ENCODE results near the gene USP49.
A peak's percentile ranks its signal among the peaks of the same experiment; 100 is the strongest.

USP49 gene

GRCh38 chr6:41874741-41875140, 20.4 kb downstream of the USP49 start:
- H3K4me3 ChIP-seq (replicated peaks; ENCODE audit: low read depth, low read length): no peak overlapping the region

GRCh38 chr6:41872147-41872546, 23.0 kb downstream of the USP49 start:
- no peak for TF ChIP-seq CTCF (IDR thresholded peaks at IDR 0.05; ENCODE audit: low read length, missing control alignments)
- no peak overlapping the region for H3K4me3 ChIP-seq (replicated peaks; ENCODE audit: low read depth, low read length)
- no peak for DNase-seq (ENCODE audit: low read depth)

More at GRCh38 chr6:41874741-41875140, 20.4 kb downstream of the USP49 start:
- no peak for DNase-seq (ENCODE audit: low read depth)
- no peak for TF ChIP-seq CTCF (IDR thresholded peaks at IDR 0.05; ENCODE audit: low read length, missing control alignments)

DNA sequence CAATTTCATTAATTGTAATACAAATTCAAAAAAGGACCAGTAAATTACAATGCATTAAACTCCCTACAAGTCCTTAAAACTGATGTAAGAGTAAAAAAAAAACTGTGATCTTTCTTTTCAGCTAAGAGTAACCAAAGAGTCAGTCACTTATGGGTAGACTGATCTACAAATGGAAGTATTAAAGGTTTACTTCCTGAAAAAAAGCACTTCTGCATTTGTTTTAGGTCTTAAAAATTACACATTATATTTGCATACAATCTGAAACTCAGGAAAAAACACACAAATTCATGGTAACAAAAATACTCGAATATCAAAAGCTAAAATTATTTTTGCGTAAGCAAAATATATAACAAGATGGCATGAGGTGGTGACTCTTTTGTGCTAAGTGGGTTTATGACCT, 23.5 kb downstream of the USP49 start:
- no peak overlapping the region for H3K4me3 ChIP-seq (replicated peaks; ENCODE audit: low read depth, low read length)
- TF ChIP-seq CTCF (IDR thresholded peaks at IDR 0.05; ENCODE audit: low read length, missing control alignments): no peak
- DNase-seq (ENCODE audit: low read depth): no peak

- DNase-seq (ENCODE audit: low read depth): no peak
- H3K4me3 ChIP-seq (replicated peaks; ENCODE audit: low read depth, low read length): no peak overlapping the region
- TF ChIP-seq CTCF (IDR thresholded peaks at IDR 0.05; ENCODE audit: low read length, missing control alignments): no peak
Observed at GRCh38 chr6:41859356-41859755, 35.8 kb downstream of the USP49 start.

DNA sequence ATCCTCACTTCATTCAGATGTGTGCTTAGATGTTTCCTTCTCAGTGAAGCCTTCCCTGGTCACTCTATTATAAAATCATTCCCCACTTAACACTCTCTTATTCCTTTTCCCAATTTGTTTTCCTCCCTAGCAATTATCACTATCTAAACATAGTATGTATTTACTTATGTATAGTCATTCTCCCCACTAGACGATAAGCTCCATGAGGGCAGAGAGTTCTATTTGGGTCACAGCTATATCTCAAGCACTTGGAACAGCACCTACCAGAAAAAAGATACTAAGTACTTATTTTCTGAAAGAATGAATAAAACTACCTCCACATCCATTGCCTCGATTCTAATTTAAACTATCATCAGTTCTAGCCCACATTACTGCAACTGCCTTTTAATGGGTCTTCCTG, 36.5 kb downstream of the USP49 start:
- H3K4me3 ChIP-seq (replicated peaks; ENCODE audit: low read depth, low read length): no peak overlapping the region
- no peak for TF ChIP-seq CTCF (IDR thresholded peaks at IDR 0.05; ENCODE audit: low read length, missing control alignments)
- DNase-seq (ENCODE audit: low read depth): no peak

DNA sequence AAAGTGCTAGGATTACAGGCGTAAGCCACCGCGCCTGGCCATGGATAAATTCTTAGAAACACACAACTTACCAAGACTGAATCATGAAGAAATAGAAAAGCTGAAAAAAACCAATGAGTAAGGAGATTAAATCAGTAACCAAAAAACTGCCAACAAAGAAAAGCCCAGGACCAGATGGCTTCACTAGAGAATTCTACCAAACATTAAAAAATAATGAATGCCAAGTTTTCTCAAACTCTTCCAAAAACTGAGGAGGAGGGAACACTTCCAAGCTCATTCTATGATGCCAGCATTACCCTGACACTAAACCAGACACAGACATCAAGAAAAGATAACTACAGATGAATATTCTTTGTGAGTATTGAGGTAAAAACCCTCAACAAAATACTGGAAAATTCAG, 44.3 kb downstream of the USP49 start:
- DNase-seq (ENCODE audit: low read depth): no peak
- H3K4me3 ChIP-seq (replicated peaks; ENCODE audit: low read depth, low read length): no peak overlapping the region
- no peak for TF ChIP-seq CTCF (IDR thresholded peaks at IDR 0.05; ENCODE audit: low read length, missing control alignments)

- DNase-seq (ENCODE audit: low read depth): peak; percentile 99
- TF ChIP-seq CTCF (IDR thresholded peaks at IDR 0.05; ENCODE audit: low read length, missing control alignments): peak; percentile 96
- H3K4me3 ChIP-seq (replicated peaks; ENCODE audit: low read depth, low read length): no peak overlapping the region
Observed at GRCh38 chr6:41846666-41847237, 48.4 kb downstream of the USP49 start.
